ENCODE data around the gene MAS1.
"Not testable (repeated sequence)": the region's sequence is repeated elsewhere in the genome, so short reads cannot be mapped to it uniquely, and the experiment has no call there.

Gene MAS1

GRCh38 chr6:159916752-159917151 is 26.0 kb downstream of the MAS1 start:
- DNase-seq (ENCODE audit: low read depth in 2 of 2): no peak

DNA sequence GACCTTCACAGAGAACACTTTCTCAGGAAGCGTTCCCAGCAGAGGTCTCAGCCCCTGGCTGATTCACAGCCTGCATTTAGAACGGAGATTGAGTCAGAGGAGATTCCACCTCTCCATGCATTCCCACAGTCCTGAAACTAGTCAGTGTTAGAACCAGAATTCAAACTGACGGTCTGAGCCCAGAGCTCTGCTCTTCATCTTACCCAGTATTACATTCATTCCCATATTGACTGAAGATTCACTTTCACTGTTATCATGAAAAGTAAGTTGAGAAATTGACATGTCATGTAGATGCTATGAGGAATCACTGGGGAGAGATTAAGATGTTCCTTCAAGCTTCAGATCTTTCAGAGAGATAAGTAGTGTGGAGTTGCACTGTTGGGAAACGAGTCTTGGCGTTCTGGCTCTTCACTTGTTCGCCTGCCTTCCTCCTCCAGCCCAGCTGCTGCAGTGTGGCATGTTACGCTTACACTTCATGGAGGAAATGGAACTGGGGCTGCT is 28.3 kb downstream of the MAS1 start:
- no peak for DNase-seq (ENCODE audit: low read depth in 2 of 2)

DNA sequence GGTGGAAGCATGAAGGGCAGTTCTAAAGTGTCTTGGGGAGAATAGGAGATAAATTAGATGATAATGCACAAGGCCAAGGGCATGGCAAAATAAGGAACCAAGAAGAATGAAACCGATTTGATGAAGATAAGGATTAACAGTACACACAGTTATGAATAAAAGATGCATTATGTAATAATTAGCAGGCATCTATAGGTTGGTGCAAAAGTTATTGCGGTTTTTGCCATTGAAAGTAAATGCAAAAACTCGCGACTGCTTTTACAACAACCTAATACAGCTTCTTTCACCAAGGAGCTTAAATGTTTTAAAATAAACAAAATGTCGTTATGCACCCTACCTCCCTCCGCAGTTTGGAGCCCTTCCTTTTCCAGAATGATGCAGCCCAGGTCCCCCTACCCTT is 29.0 kb downstream of the MAS1 start:
- no peak for DNase-seq (ENCODE audit: low read depth in 2 of 2)

GRCh38 chr6:159924150-159924549 is 33.4 kb downstream of the MAS1 start:
- DNase-seq (ENCODE audit: low read depth in 2 of 2): not testable (repeated sequence)

DNA sequence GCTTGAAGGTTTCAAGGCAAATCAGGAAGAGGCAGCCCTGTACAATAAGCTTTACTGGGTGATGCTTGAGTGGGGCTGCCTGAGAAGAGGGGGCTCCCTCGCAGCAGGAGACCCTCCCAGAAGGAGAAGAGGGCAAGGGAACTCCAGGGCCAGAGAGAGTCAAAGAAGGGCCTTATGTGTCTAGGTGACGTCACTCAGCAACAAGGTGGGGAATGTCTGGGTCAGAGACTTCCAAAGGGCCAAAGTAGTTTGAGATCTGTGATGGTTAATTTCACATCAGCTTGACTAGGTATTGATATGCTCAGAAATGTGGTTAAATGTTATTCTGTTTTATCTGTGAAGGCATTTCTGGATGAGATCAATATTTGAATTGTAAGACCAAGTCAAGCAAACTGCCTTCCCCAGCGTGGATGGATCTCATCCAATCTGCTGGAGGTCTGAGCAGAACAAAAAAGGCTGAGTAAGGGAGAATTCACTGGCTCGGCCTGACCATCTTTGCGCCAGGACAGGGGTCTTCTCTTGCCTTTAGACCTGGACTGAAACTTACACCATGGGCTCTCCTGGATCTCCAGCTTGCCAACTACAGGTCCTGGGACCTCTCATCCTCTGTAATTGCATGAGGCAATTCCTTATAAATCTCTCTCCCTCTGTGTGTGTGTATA is 35.9 kb downstream of the MAS1 start:
- DNase-seq (ENCODE audit: low read depth in 2 of 2): no peak

GRCh38 chr6:159929819-159930218 is 39.0 kb downstream of the MAS1 start:
- DNase-seq (ENCODE audit: low read depth in 2 of 2): no peak

GRCh38 chr6:159931112-159931511 is 40.3 kb downstream of the MAS1 start:
- no peak for DNase-seq (ENCODE audit: low read depth in 2 of 2)

- DNase-seq (ENCODE audit: low read depth in 2 of 2): no peak
Measured at GRCh38 chr6:159931846-159932245, 41.1 kb downstream of the MAS1 start.

DNA sequence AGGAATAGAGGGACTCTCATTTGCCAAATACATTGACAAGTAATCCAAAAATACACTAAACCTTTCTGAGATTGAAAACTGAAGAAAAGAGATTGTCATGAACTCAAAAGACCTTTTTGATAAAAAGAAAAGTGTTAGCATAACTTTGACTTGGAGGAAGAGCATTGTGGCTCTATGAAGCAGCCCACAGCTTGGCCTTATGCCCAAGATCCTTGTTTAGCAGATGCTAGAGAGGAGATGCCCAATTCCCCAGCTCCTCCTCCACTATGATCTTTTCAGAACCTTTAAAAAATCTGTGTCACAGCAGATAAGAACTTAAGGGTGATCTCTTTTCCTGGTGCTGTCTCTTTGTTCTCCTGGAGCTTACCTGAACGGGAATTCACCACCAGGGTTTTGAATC is 42.3 kb downstream of the MAS1 start:
- DNase-seq (ENCODE audit: low read depth in 2 of 2): no peak

DNA sequence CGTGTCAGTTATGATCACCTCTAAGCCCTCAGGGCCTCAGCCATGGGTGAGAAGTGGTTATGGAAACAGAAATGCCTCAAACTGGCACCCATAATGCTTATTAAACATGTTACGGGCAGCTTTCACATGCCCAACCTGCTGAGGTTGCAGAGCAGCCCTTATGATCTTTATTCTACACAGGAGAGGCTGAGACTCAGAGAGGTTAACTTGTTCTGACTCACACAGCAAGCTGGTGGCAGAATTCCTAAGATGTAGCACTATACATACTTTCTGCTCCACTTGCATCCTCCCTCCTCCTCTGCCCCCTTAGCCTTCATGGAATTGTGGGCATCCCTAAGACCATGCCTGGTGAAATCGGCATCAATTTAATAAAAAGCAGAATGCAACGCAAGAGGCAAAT is 43.4 kb downstream of the MAS1 start:
- no peak for DNase-seq (ENCODE audit: low read depth in 2 of 2)

DNA sequence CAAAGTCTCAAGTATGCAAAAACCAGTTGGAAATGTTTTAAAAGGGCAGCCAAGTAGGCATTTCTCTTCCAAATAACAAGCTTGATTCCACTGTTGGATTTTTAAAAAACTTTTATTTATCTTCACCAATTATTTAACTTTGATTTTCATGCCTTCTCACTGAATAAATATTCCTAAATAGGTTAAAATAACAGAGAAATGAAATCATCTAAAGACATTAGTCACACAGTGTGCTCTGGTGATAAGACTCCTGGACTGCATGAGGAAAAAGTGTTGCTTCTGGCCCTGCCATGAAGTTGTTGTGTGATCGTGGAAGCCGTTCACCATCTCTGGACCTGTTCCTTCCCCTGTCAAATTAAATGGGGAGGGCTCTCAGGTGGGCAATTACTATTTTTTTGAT is 44.3 kb downstream of the MAS1 start:
- DNase-seq (ENCODE audit: low read depth in 2 of 2): no peak

GRCh38 chr6:159935633-159936032 is 44.8 kb downstream of the MAS1 start:
- no peak for DNase-seq (ENCODE audit: low read depth in 2 of 2)

DNA sequence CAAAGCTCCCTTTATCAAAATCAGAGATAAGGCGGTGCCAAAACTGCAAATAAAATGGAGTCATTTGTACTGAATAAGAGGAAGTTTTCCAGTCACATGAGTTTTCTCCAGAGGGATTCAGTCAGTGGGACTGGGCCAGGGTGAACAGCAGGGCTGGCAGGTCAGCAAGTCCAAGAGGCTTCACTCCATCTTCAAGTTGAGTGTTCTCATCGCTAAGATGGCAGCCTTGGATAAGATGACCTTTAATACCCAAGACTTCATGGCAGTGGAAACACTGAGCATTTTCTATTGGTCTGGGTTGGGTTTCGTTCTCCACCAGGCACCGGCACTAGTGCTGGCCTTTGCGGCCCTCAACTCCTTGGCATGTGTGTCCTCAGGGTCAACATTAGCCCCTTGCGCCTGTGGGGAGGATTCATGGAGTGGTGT is 48.8 kb downstream of the MAS1 start:
- no peak for DNase-seq (ENCODE audit: low read depth in 2 of 2)
